ENCODE results near the gene RACK1.
"Not testable (repeated sequence)": the region's sequence is repeated elsewhere in the genome, so short reads cannot be mapped to it uniquely, and the experiment has no call there.

Gene RACK1

GRCh38 chr5:181212080-181212479, 31.6 kb downstream of the RACK1 start:
- DNase-seq, result no peak

DNA sequence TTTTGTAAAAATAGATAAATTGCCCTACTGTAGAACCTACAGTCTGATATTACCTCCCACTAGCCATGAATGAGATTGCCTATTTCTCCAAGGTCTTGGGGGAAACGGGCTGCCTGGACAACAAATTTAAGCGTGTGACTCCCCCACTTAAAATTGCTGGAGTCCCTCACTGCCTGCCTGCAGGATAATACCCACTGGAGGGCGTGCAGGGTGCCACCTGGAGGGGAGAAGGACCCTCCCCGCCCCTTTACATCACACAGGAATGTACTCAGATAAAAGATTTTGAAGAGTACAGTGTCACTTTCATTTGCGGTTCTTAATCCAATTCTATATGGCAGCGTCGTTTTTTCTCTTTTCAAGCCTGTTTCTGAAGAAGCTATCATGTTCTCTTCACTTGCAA, 32.5 kb downstream of the RACK1 start:
- no peak for DNase-seq

DNA sequence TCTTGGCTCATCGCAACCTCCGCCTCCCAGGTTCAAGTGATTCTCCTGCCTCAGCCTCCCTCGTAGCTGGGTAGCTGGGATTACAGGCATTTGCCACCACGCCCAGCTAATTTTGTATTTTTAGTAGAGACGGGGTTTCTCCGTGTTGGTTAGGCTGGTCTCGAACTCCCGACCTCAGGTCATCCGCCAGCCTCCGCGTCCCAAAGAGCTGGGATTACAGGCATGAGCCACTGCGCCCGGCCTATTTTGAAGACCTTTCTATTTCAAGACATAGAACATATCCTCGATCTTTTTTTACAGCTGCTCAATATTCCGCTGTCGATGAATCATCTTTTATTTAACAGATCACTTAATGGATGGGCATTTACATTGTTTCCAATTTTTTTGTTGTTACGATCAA, 33.0 kb downstream of the RACK1 start:
- DNase-seq, result not testable (repeated sequence)

GRCh38 chr5:181210148-181210547, 33.6 kb downstream of the RACK1 start:
- DNase-seq, result not testable (repeated sequence)

DNA sequence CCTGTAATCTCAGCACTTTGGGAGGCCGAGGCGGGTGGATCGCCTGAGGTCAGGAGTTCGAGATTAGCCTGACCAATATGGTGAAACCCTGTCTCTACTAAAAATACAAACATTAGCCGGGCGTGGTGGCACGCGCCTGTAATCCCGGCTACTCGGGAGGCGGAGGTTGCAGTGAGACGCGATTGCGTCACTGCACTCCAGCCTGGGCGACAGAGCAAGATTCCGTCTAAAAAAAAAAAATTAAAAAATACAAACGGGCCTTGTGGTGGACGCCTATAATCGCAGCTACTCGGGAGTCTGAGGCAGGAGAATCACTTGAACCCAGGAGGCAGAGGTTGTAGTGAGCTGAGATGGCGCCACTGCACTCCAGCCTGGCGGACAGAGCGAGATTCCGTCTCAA, 34.7 kb downstream of the RACK1 start:
- not testable (repeated sequence) for DNase-seq

GRCh38 chr5:181207960-181208253, 35.8 kb downstream of the RACK1 start:
- no peak for DNase-seq

GRCh38 chr5:181207214-181207959, 36.3 kb downstream of the RACK1 start:
- no peak for DNase-seq

GRCh38 chr5:181205761-181206649, 37.7 kb downstream of the RACK1 start:
- DNase-seq, result no peak

DNA sequence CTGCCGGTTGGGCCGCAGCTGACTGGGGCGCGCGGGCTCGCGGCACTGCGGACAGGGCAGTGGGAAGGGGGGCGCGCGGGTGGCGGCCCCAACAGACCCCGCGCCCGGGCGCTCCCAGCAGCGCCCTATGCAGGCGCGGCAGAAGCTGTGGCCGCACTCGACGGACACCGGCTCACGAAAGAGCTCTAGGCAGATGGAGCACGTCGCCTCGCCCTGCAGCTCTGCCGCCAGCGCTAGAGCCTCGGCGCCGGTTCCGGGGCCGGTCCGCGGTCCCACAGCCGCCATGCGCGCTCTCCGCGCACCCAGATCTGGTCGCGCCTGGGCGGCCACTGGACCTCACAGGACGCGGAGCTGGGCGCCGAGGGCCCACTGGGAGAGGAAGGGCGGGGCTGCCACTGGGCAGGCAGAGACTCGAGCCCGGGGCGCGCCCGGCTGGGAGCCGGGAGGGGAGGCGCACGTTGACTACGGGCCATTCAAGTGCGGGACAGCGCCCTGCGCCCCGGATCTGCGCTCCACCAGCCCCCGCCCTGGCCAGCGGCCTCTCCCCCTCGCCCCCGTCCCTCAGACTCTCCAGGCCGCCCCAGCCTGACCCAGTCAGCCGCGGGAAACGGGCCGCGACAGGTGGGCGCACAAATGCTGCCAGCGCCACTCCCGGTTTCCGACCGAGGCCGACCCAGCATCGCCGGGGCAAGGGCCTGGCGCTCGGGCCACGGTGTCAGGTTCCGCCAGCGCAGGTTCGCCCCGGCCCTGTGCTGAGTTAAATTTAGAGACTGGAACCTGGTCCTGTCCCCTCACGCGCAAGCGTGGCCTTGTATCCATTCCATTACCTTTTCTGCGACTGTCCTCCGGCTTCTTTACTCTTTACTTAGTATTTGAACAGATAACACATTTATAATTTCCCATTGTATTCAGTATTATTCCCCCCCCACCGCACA, 38.6 kb downstream of the RACK1 start, which contains the start of gene TRIM7:
TRIM7 (minus strand) TSS at position 371 of the 935 bp plus-strand sequence; CDS start at position 285, 86 bp downstream.
- no peak for DNase-seq

GRCh38 chr5:181204113-181204825, 39.4 kb downstream of the RACK1 start:
- DNase-seq, result no peak

DNA sequence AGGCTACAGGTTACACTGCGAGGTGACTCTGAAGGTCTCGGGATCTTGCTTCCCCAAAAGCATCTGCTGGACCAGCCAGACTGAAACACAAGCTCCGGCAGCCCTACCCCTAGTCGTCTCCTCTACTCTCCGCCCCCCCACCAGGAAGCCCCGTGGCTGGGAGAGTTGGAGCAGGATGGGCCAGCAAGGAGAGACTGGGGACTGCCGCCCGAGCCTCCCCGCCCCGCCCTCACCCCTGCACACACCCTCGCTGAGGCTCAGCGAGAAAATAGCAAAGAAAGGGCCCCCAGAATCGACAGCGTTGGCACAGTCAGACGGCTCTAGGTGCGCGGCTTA, 40.0 kb downstream of the RACK1 start:
- DNase-seq, result no peak

GRCh38 chr5:181203093-181203711, 40.5 kb downstream of the RACK1 start:
- no peak for DNase-seq

DNA sequence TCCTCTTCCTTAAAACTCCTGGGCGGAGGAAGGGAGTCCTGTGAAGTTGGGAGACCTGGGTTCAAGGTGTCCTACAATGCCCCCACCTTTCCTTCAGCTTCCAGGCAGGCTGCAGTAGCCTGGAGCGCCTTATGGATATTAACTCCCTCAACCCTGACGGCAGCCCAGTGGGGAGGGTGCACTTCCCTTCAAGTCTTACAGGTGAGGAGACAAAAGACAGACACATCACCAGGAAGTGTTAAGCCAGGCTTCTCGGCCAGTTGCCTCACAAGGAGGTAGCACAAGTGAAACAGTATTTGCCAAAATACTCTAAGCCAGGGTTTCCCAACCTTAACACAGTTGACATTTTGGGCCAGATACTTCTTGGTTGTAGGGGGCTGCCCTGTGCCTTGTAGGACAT, 42.9 kb downstream of the RACK1 start:
- no peak for DNase-seq

GRCh38 chr5:181199881-181200638, 43.6 kb downstream of the RACK1 start:
- no peak for DNase-seq

- DNase-seq, result no peak
Measured at GRCh38 chr5:181198905-181199519, 44.7 kb downstream of the RACK1 start.

GRCh38 chr5:181198106-181198685, 45.5 kb downstream of the RACK1 start:
- DNase-seq, result no peak

- no peak for DNase-seq
Measured at GRCh38 chr5:181197326-181197951, 46.3 kb downstream of the RACK1 start.

- no peak for DNase-seq
Measured at GRCh38 chr5:181195249-181195761, 48.4 kb downstream of the RACK1 start.

GRCh38 chr5:181194489-181195248, 49.0 kb downstream of the RACK1 start:
- DNase-seq, result no peak
